ENCODE results near the gene SMIM33. TPM values are rescaled to one million over a fixed set of nuclear protein-coding genes. Genes with fewer than 3 reads are reported as not detected.
A peak's percentile ranks its signal among the peaks of the same experiment; 100 is the strongest.

Gene SMIM33
- total and polyA plus RNA-seq, 10 of the 15 experiments (the other 5 are each of a cell fraction or from before 2014, with no cell fraction given) = 0.03 to 0.25 (median 0.07) TPM; not detected in 4

GRCh38 chr5:139517683-139518564, 47.1 kb downstream of the SMIM33 start (continued):
- TF ChIP-seq REST (IDR thresholded peaks at IDR 0.05; ENCODE audit: low read depth, low read length) (0 out of 2 replicates have a peak, but pooled peaks have one; percentile 27), TCF7 (IDR thresholded peaks at IDR 0.05; ENCODE audit: borderline replicate concordance) (no peak), NFYB (IDR thresholded peaks at IDR 0.05; ENCODE audit: insufficient read depth, low read depth, low read length) (no peak), PAX8 (IDR thresholded peaks at IDR 0.05) (no peak), RAD21 (IDR thresholded peaks at IDR 0.05; ENCODE audit: insufficient read depth, low read depth, low read length) (peak; percentile 74), HDAC6 (IDR thresholded peaks at IDR 0.05; ENCODE audit: unreplicated experiment) (no peak), NFYA (IDR thresholded peaks at IDR 0.05; ENCODE audit: borderline replicate concordance, low read depth, low read length) (no peak), HDAC2 (IDR thresholded peaks at IDR 0.05) (no peak), RCOR1 (conservative IDR thresholded peaks at IDR 0.05; ENCODE audit: low read depth, low read length) (no peak), IRF4 (IDR thresholded peaks at IDR 0.05; ENCODE audit: low read depth, low read length) (no peak), RELA (IDR thresholded peaks at IDR 0.05; ENCODE audit: borderline replicate concordance, partially characterized antibody) (peak; percentile 26), NBN (IDR thresholded peaks at IDR 0.05) (peak; percentile 85; the same call in 1 of the 2 replicates), IKZF2 (IDR thresholded peaks at IDR 0.05) (peak in 1 of 2 experiments; percentile 40; a peak in 1 of 4 replicates), IKZF1 (conservative IDR thresholded peaks at IDR 0.05) (peak; percentile 86), PAX5 (IDR thresholded peaks at IDR 0.05; ENCODE audit: borderline replicate concordance, low read depth, low read length) (peak; percentile 36; the same call in 1 of the 2 replicates), CTCF (IDR thresholded peaks at IDR 0.05 in 2 of 3, conservative IDR thresholded peaks at IDR 0.05 in 1 of 3; ENCODE audit: control insufficient read depth in 2 of 3, extremely low read depth in 1 of 3, insufficient read depth in 1 of 3, low read depth in 3 of 3, low read length in 3 of 3) (peak; percentile 96 to 99 (median 97); a peak in 5 of 6 replicates), BCL3 (IDR thresholded peaks at IDR 0.05; ENCODE audit: borderline replicate concordance, insufficient read depth, low read depth, low read length, poor library complexity, severe bottlenecking) (no peak), ZBTB33 (IDR thresholded peaks at IDR 0.05) (peak; percentile 7; the same call in 1 of the 2 replicates)

Data from GM12878 (cell line).